NCI-H2196 treated with DMSO at 0.1 percent for 48 hours (cell line): Measurements from ENCODE around the gene KASH5.

ENCODE experiments used
- DNase-seq: peaks from one replicate; lab custom pipeline; 2025; ENCODE audit not compliant: unreplicated experiment; lab: John Stamatoyannopoulos, UW

The KASH5 gene

DNA sequence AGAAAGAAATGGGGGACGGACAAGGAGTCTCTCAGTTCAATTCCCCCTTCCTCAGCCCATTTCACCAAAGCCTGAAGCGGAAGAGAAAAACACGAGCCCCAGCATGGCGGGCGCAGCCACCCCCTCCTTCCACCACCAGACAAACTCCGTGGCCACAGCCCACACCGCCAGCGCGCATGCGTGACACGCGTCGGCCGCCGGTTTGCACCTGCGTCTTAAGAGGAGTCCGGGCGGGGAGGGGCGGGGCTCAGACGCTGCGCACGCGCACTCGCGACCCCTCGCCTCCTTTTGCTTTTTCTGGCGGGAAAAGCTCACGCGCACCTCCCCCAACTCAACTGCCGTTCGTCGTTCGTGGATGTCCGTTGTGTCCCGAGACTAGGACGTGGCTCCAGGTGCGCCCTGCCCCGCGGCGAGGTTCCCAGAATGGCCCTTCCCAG, at the start of gene KASH5:
Gene KASH5, plus strand, starts transcription at position 314 of the 437 bp plus-strand sequence. CDS start 2,635 bp downstream, outside the sequence.
- no peak for DNase-seq

GRCh38 chr19:49338691-49339300, 49.3 kb upstream of the KASH5 start:
- DNase-seq, result peak; percentile 93

DNA sequence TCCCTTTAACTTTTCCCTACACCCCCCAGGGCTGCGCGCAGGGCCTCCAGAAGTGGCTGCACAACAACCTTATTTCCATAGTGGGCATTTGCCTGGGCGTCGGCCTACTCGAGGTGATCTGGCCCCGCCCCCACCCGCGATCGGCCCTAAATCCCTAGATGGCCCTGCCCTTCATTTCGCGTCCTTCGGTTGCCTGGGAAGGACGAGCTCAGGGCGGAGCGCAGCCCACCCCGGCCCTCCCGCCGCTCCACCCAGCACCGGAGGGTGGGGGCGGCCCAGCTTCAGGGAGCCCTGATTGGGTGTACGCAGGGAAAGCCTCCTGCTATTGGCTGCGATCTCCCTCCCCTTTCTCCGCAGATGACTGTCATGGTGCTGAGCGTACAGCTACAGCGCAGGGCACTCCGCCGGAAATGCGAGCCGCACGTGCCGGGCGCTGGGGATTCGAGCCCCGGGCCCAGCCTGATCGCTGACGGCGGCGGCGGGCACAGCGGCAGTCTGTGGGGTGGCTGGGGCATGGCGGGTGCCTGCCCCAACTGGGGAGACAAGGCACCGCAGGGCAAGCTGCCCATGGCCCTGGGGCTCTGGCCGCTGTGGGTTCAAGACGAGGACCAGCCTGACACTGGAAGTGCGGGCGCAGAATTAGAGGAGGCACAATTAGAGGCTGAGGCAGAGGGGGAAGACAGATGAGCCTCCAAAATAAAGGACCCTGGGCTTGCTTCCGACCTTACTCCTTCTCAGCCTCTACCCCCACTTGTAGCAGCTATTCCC, 48.6 kb upstream of the KASH5 start:
- peak; percentile 97 for DNase-seq

GRCh38 chr19:49340069-49340864, 47.8 kb upstream of the KASH5 start:
- peak; percentile 84 for DNase-seq

- DNase-seq, result no peak
These were observed 47.0 kb upstream of the KASH5 start for GRCh38 chr19:49340865-49341718.

- no peak for DNase-seq
These were observed 45.7 kb upstream of the KASH5 start for GRCh38 chr19:49342291-49342721.

DNA sequence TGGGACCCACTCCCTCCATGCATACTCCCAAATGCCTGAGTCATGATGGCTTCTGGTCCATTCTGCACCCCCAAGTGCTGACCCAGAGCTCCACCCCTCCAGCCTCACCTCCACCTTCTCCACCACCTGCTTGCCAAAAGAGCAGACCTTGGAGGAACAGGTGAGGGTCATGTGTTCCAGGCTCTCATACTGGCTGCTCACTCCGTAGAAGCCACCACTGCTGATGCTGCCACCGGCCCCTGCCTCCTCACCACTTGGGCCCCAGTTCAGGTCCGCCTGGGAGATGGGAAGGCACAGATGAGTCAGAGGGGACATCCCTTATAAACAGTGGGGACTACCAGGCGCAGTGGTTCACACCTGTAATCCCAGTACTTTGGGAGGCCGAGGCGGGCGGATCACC, 44.9 kb upstream of the KASH5 start:
- DNase-seq, result no peak

DNA sequence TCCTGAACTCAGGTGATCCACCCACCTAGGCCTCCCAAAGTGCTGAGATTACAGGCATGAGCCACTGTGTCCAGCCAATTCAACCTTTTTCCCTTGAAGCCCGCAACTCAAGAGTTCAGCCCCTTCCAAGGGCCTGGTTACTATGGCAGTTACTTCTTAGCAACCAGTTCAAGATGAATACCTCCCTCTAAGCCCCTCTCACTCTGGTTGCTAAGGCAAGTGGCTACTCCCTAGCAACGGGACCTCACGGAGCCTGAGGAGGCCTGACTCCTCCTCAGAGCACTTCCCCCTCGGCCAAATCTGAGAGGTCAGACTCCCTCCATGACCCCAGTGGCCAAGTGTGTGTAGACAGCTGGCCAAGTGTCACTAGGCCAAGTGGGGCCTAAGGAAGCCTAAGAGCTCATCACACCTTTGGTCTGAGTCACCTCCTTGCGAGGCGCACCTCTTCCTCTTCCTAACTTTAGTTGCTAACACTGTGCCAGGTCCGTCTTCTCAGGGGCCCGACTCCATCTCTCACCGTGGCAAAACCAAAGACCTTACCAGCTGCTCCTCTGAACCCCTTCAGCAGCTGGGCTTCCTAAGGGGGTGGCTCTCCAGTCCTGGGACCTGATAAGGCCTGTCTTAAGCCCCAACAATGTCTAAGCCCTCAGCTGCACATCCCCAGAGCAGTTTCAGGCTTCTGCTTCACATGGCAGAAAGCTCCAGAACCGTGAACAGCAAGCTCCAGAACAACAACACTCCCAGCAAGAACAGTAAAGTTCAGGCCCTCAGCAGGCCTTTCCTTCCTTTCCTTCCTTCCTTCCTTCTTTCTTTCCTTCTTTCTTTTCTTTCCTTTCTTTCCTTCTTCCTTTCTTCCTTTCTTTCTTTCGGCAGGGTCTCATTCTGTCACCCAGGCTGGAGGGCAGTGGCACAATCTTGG, 43.3 kb upstream of the KASH5 start:
- DNase-seq, result no peak

- no peak for DNase-seq
These were observed 40.9 kb upstream of the KASH5 start for GRCh38 chr19:49347191-49347590.

GRCh38 chr19:49347835-49348234, 40.2 kb upstream of the KASH5 start:
- DNase-seq, result peak; percentile 28

GRCh38 chr19:49348305-49349189, 39.5 kb upstream of the KASH5 start:
- DNase-seq, result no peak

- DNase-seq, result no peak
These were observed 38.5 kb upstream of the KASH5 start for GRCh38 chr19:49349567-49349966.

GRCh38 chr19:49355909-49356353, 32.1 kb upstream of the KASH5 start:
- no peak for DNase-seq

GRCh38 chr19:49356382-49356781, 31.7 kb upstream of the KASH5 start:
- no peak for DNase-seq

DNA sequence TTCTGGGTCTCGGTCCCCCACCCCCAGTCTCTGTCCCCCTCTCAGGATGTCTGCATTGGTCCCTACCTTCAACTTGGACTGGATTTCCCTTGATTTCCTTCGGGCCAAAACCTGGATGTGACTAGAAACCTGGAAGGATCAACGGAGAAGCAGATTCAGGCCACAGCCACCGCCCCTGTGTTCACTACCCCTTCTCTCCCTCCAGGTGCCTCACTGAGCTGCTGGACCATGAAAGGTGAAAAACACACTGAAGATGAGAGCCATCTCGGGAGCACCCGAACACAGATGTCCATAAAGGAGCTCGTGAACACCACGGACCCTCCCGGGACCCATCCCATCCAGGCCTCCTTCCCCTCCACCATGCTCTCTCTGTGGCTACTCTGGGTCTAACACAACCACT, 30.9 kb upstream of the KASH5 start:
- DNase-seq, result no peak

DNA sequence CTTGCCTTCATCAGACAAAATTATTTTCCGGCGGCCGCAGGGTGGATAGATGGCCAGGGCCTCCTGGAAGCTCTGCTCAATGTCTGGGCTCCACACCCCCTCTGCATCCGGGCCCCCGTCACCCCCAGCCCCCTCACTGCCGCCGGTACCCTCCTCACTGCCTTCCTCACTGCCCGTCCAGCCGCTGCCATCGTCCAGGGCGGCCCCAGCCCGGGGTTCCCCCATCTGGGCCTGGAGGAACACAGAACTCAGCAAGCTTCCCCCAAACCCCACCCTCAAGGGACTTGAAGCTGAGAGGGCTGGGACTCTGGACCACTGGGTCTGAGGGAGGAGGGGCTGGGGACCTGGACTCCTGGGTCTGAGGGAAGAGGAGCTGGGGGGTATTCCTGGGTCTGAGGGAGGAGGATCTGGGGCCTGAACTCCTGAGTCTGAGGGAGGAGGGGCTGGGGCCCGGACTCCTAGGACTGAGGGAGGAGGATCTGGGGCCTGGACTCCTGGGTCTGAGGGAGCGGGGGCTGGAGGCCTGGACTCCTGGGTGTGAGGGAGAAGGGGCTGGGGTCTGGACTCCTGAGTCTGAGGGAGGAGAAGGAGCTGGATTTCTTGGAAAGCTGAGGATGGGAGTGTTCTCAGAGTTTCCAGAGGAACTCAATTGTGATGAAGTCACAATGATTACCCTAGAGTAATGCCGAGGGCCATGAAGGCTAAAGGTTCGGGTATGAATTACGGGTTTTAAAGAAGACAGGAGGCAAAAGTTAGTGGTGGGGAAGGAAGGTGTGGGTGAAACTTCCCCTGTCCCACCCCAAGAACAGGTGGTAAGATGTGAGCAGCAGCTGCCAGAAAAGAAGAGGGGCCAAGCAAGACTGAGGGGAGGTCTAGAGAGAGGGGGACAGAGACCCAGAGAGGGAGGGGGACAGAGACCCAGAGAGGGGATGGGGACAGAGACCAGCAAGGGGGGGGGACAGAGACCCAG, 27.9 kb upstream of the KASH5 start:
- DNase-seq, result no peak

GRCh38 chr19:49361438-49362047, 26.5 kb upstream of the KASH5 start:
- DNase-seq, result no peak
